ENCODE data around the gene SENP2. TPM values are rescaled to one million over a fixed set of nuclear protein-coding genes. Genes with fewer than 3 reads are reported as not detected.

Gene SENP2
- total and polyA plus RNA-seq, 11 donors = 7.7 to 42.4 (median 27.5) TPM

DNA sequence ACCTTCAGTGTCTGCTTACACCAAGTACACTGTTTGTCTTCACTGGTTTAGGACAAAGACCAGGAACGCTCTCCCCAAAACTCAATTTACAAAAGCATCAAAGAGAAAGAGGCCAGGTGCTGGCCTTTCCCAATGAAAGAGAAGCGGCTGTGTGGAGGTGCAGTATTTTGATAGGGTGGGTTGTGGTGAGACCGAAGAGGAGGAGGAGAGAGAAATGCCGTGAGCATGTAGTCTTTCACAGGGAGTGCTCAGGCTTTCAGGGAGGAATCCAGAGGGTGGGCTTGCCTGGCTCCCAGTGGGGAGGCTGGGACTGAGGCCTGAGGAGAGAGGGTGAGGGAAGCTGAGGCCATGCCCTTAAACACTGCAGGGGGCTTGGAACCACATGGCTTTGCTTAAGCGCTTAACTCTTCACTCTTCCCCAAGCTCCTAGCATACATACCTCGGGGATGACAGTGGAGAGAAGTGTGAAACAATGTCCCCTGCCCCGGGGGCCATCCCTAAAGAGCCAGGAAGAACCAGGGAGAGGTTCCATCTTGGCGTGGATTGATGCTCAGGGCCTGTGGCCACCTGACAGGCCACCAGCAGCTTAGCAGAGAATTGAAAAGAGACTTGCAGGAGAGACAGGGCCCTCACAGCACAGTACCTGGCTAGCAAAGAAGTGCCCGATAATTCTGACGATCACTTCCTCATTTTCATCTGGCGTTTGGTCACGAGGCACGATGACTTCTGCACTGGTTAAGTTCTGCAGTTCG lies 60.5 kb downstream of the SENP2 start:
- intact Hi-C loops (cut with DNase I) = no loop called here
- ATAC-seq = no peak
- TF ChIP-seq, protein P1, sequence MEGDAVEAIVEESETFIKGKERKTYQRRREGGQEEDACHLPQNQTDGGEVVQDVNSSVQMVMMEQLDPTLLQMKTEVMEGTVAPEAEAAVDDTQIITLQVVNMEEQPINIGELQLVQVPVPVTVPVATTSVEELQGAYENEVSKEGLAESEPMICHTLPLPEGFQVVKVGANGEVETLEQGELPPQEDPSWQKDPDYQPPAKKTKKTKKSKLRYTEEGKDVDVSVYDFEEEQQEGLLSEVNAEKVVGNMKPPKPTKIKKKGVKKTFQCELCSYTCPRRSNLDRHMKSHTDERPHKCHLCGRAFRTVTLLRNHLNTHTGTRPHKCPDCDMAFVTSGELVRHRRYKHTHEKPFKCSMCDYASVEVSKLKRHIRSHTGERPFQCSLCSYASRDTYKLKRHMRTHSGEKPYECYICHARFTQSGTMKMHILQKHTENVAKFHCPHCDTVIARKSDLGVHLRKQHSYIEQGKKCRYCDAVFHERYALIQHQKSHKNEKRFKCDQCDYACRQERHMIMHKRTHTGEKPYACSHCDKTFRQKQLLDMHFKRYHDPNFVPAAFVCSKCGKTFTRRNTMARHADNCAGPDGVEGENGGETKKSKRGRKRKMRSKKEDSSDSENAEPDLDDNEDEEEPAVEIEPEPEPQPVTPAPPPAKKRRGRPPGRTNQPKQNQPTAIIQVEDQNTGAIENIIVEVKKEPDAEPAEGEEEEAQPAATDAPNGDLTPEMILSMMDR (IDR thresholded peaks at IDR 0.05) = no peak
- no peak for TF ChIP-seq POLR2A (IDR thresholded peaks at IDR 0.05)

DNA sequence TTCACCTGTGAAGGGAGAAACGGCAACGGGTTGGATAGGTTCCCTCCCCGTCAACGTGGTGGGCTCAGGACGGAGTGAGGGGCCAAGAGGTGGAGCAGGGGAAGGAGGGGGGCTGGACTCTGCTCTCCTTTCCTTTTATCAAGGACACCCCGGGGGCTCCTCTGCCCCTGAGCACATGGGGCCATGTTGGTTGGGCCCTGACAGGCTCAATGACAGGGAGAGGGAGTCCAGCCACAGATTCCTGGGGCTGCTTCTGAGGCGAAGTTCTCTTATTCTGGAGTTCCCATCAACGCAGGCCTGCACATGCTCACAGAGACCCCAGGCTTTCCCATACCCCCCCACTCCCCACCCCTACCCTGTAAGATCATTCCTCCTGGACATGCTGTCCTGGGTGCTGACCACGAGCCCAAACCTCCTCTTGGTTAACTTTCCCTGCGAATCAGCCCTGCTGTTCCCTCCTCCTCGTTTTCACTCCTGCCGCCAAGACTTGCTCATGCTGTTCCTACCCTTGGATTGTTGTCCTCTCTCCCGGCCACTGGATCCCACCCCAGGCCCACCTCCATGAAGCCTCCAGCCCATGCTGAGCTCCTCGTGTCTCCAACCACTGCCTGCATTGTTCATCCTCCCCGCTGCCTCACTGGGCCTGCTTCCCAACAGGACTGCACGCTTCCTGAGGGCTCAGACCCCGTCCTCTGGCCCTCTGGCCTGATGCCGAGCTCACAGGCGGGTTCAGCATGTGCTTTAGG lies 61.2 kb downstream of the SENP2 start:
- Histone ChIP-seq H3K36me3 (peaks cover 0 to 19% (median 0%) of the 10 kb centered on the region in 9 donors), H3K4me3 (no peak overlapping the region), H3K27me3 (no peaks in the 10 kb centered on the region), H3K27ac (no peak overlapping the region), H3K9me3 (no peaks in the 10 kb centered on the region), H3K4me1 (peaks cover 0 to 4% (median 0%) of the 10 kb centered on the region in 12 donors)
- ATAC-seq = no peak
- no peak for DNase-seq
- no peak for TF ChIP-seq POLR2A (IDR thresholded peaks at IDR 0.05)
- TF ChIP-seq, protein P1 (IDR thresholded peaks at IDR 0.05) = no peak
- 88 to 91% (median 90%) methylated on average over 19 of the region's 19 CpGs for WGBS, 4 donors
- intact Hi-C loops (cut with DNase I) = no loop called here

More for the DNA sequence above, 60.5 kb downstream of the SENP2 start:
- no peaks in the 10 kb centered on the region for H3K9me3 ChIP-seq
- no peak overlapping the region for H3K27ac ChIP-seq
- no peaks in the 10 kb centered on the region for H3K27me3 ChIP-seq
- peaks cover 0 to 19% (median 0%) of the 10 kb centered on the region in 9 donors for H3K36me3 ChIP-seq
- H3K4me3 ChIP-seq = no peak overlapping the region
- H3K4me1 ChIP-seq = peaks cover 0 to 4% (median 0%) of the 10 kb centered on the region in 12 donors
- WGBS, 4 donors = 77 to 90% (median 82%) methylated on average over 14 of the region's 14 CpGs
- no peak for DNase-seq

DNA sequence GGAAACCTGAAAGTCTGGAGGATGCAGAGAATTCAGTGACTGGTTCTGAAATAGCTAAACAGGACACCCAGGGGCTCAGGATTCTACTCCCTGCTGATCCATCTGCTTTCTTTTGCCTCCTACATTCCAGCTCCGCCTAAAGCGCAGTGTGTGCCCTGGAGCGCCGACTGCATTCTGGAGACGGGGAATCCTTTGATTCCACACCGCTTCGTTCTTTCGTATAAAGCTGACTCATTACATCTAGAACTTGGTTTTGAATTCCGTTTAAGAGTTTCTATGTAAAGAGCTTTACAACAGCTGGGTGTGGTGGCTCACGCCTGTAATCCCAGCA lies 61.8 kb downstream of the SENP2 start:
- Histone ChIP-seq H3K36me3 (peaks cover 0 to 19% (median 0%) of the 10 kb centered on the region in 9 donors), H3K27me3 (no peaks in the 10 kb centered on the region), H3K9me3 (no peaks in the 10 kb centered on the region), H3K27ac (no peak overlapping the region), H3K4me1 (peaks cover 0 to 4% (median 0%) of the 10 kb centered on the region in 12 donors), H3K4me3 (no peak overlapping the region)
- TF ChIP-seq POLR2A (IDR thresholded peaks at IDR 0.05) = no peak
- TF ChIP-seq, protein P1 (IDR thresholded peaks at IDR 0.05) = no peak
- intact Hi-C loops (cut with DNase I) = no loop called here
- no peak for DNase-seq
- no peak for ATAC-seq
- 95 to 99% (median 97%) methylated on average over 10 of the region's 10 CpGs for WGBS, 4 donors

DNA sequence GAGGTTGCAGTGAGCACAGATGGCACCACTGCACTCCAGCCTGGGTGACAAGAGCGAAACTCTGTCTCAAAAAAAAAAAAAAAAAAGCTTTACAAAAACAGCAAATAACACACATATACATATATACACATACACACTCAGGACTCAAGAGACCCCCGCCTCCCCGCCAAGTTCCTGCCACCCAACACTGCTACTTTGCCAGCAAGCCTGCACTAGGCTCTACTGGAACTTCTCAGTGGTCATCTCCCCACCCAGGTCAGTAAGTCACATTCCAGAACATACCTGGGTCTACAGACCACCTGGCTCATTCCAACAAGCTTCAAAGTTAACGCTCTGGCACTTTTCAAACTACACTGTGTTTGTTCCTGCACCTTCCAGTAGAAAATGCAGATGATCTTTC lies 62.3 kb downstream of the SENP2 start:
- peaks cover 0 to 4% (median 0%) of the 10 kb centered on the region in 12 donors for H3K4me1 ChIP-seq
- TF ChIP-seq POLR2A (IDR thresholded peaks at IDR 0.05) = no peak
- TF ChIP-seq, protein P1 (IDR thresholded peaks at IDR 0.05) = no peak
- intact Hi-C loops (cut with DNase I) = no loop called here
- ATAC-seq = no peak
- H3K27me3 ChIP-seq = no peaks in the 10 kb centered on the region
- WGBS, 4 donors = 93 to 99% (median 97%) methylated on average over 4 of the region's 4 CpGs
- DNase-seq = no peak
- no peak overlapping the region for H3K4me3 ChIP-seq
- no peak overlapping the region for H3K27ac ChIP-seq
- peaks cover 0 to 19% (median 0%) of the 10 kb centered on the region in 9 donors for H3K36me3 ChIP-seq
- no peaks in the 10 kb centered on the region for H3K9me3 ChIP-seq
